ENCODE measurements around the gene TXNRD3. TPM values are rescaled to one million over a fixed set of nuclear protein-coding genes. Genes with fewer than 3 reads are reported as not detected.

The TXNRD3 gene
- total RNA-seq, 1 experiment from 2014 or later, result 8.1 TPM

DNA sequence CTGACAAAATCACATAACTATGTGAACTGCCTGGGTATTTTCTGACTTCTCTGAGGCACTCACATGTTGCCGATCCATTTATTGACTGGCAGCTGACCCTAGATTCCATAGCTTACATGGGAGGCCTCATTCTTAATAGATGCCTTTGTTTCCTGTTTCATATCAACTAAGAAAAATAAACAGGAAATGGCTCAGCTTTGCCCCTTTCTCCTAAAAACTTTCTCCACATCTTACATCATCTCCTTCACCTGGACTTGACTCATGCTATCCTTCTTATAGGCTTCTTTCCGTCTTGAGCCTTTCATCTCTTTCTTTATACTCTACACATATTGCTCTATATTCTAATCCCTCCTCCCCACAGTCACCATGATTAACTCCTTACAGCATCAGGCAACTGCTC lies 38.0 kb downstream of the TXNRD3 start:
- no peak for DNase-seq
- Histone ChIP-seq H3K23ac (ENCODE audit: insufficient read length, low read depth, low read length) (no peak overlapping the region), H3K27me3 (ENCODE audit: insufficient read depth, low read length) (no peaks in the 10 kb centered on the region), H3K9ac (ENCODE audit: extremely low read depth, insufficient read length, low read length) (no peak overlapping the region), H3K18ac (ENCODE audit: insufficient read length, low read depth, low read length) (no peak overlapping the region), H3K9me3 (ENCODE audit: control insufficient read depth, low read depth, low read length) (no peaks in the 10 kb centered on the region), H3K79me1 (ENCODE audit: insufficient read depth, low read depth, low read length, poor library complexity, severe bottlenecking) (no peaks in the 10 kb centered on the region), H2BK20ac (ENCODE audit: low read depth, low read length, poor library complexity, severe bottlenecking) (no peak overlapping the region), H4K20me1 (ENCODE audit: control insufficient read depth, insufficient read depth, insufficient read length) (no peaks in the 10 kb centered on the region), H2BK15ac (ENCODE audit: low read depth, low read length) (no peak overlapping the region), H3K23me2 (ENCODE audit: insufficient read length, low read depth, low read length, poor library complexity, severe bottlenecking) (no peaks in the 10 kb centered on the region), H2BK5ac (ENCODE audit: insufficient read length, low read length) (no peak overlapping the region), H3K4me1 (ENCODE audit: insufficient read depth, low read length) (no peaks in the 10 kb centered on the region), H2BK120ac (ENCODE audit: low read depth, low read length, poor library complexity, severe bottlenecking) (no peak overlapping the region), H2AFZ (ENCODE audit: low read length) (no peak overlapping the region), H3T11ph (ENCODE audit: low read length) (no peak overlapping the region), H3K4ac (ENCODE audit: low read depth, low read length) (no peak overlapping the region), H3K79me2 (ENCODE audit: insufficient read depth, low read length) (no peaks in the 10 kb centered on the region), H3K27ac (ENCODE audit: insufficient read length, low read depth, low read length) (no peak overlapping the region), H3K4me2 (ENCODE audit: insufficient read depth, insufficient read length, low read length) (no peak overlapping the region), H2BK12ac (ENCODE audit: insufficient read length, low read depth, low read length) (no peak overlapping the region), H4K8ac (replicated peaks; ENCODE audit: insufficient read length, low read depth, low read length) (no peak overlapping the region), H3K56ac (ENCODE audit: insufficient read length, low read depth, low read length) (no peak overlapping the region), H4K5ac (ENCODE audit: insufficient read length, low read depth, low read length) (no peak overlapping the region), H4K91ac (ENCODE audit: insufficient read length, low read depth, low read length) (no peak overlapping the region), H3K14ac (ENCODE audit: insufficient read depth, low read length) (no peak overlapping the region), H2AK5ac (ENCODE audit: insufficient read length, low read length) (no peak overlapping the region)
- no peaks in the 10 kb centered on the region; a peak in 1 of 7 replicates for H3K36me3 Mint-ChIP-seq (ENCODE audit: insufficient read depth in 1 of 3, low read depth in 3 of 3)
- H3K4me3 Mint-ChIP-seq, result no peak overlapping the region
- TF ChIP-seq CTCF (conservative IDR thresholded peaks at IDR 0.05), result no peak
- H3K4me1 Mint-ChIP-seq, result no peaks in the 10 kb centered on the region
- no peaks in the 10 kb centered on the region for H3K27me3 Mint-ChIP-seq (ENCODE audit: low read depth)
- no CpG with 5 or more reads among the region's 2 CpGs for WGBS (ENCODE audit: extremely low coverage, insufficient read length, low lambda C conversion rate)
- H3K9me3 Mint-ChIP-seq, result no peaks in the 10 kb centered on the region
- no peak overlapping the region for H3K27ac Mint-ChIP-seq

Measured in H9 (cell line).